HG02588 (cell line): ENCODE results near the gene FCGR1A.
"Not testable (repeated sequence)": the region's sequence is repeated elsewhere in the genome, so short reads cannot be mapped to it uniquely, and the experiment has no call there.

Experiments used
- ATAC-seq: cut with Tn5 transposase; IDR thresholded peaks from one replicate; pipeline ENCODE4 v1.9.1; 2021; ENCODE audit warnings: mild to moderate bottlenecking, moderate library complexity; ENCODE audit not compliant: unreplicated experiment

FCGR1A gene

GRCh38 chr1:149831764-149832315 is 49.3 kb downstream of the FCGR1A start:
- ATAC-seq, result not testable (repeated sequence)

- peak; percentile 63 for ATAC-seq
Measured at GRCh38 chr1:149832316-149833126, 50.0 kb downstream of the FCGR1A start.

GRCh38 chr1:149833144-149833543 is 50.6 kb downstream of the FCGR1A start:
- not testable (repeated sequence) for ATAC-seq

GRCh38 chr1:149841149-149841548 is 58.7 kb downstream of the FCGR1A start:
- peak; percentile 28 for ATAC-seq
